Fibroblast of skin of left quadriceps (primary cell): ENCODE results near the gene EN2.
"Not testable (repeated sequence)": the region's sequence is repeated elsewhere in the genome, so short reads cannot be mapped to it uniquely, and the experiment has no call there.

Experiments used
- DNase-seq, 2 experiments: peaks; one replicate each; pipeline ENCODE4 v3.0.0-alpha.2; 2013; ENCODE audit warnings: low read depth in 2 of 2

The EN2 gene

GRCh38 chr7:155425887-155426286 is 32.0 kb upstream of the EN2 start:
- no peak for DNase-seq

GRCh38 chr7:155426543-155427410 is 31.2 kb upstream of the EN2 start:
- DNase-seq: no peak

GRCh38 chr7:155427411-155428038 is 30.4 kb upstream of the EN2 start:
- no peak for DNase-seq

GRCh38 chr7:155428171-155428834 is 29.6 kb upstream of the EN2 start:
- DNase-seq: no peak

- no peak for DNase-seq
Measured at GRCh38 chr7:155429651-155430050, 28.3 kb upstream of the EN2 start.

- DNase-seq: no peak
Measured at GRCh38 chr7:155430606-155431005, 27.3 kb upstream of the EN2 start.

- DNase-seq: no peak
Measured at GRCh38 chr7:155431231-155431630, 26.7 kb upstream of the EN2 start.

- DNase-seq: no peak
Measured at GRCh38 chr7:155431711-155432110, 26.2 kb upstream of the EN2 start.

- DNase-seq: no peak
Measured at GRCh38 chr7:155435110-155435509, 22.8 kb upstream of the EN2 start.

GRCh38 chr7:155437836-155438235 is 20.1 kb upstream of the EN2 start:
- DNase-seq: no peak

GRCh38 chr7:155438777-155439176 is 19.2 kb upstream of the EN2 start:
- no peak for DNase-seq

- no peak for DNase-seq
Measured at GRCh38 chr7:155439311-155440017, 18.5 kb upstream of the EN2 start.

GRCh38 chr7:155440018-155440410 is 17.9 kb upstream of the EN2 start:
- no peak for DNase-seq

GRCh38 chr7:155441856-155442255 is 16.1 kb upstream of the EN2 start:
- DNase-seq: no peak

- no peak for DNase-seq
Measured at GRCh38 chr7:155444746-155445145, 13.2 kb upstream of the EN2 start.

- DNase-seq: not testable (repeated sequence)
Measured at GRCh38 chr7:155445606-155446005, 12.3 kb upstream of the EN2 start.

GRCh38 chr7:155447603-155448002 is 10.3 kb upstream of the EN2 start:
- no peak for DNase-seq

- no peak for DNase-seq
Measured at GRCh38 chr7:155448632-155449007, 9.3 kb upstream of the EN2 start.

GRCh38 chr7:155449008-155449868 is 8.7 kb upstream of the EN2 start:
- no peak for DNase-seq

- no peak for DNase-seq
Measured at GRCh38 chr7:155449869-155450557, 7.9 kb upstream of the EN2 start.

- DNase-seq: no peak
Measured at GRCh38 chr7:155450558-155450969, 7.4 kb upstream of the EN2 start.
